Measurements from ENCODE around the gene TRIM65.
A peak's percentile ranks its signal among the peaks of the same experiment; 100 is the strongest.

The TRIM65 gene

DNA sequence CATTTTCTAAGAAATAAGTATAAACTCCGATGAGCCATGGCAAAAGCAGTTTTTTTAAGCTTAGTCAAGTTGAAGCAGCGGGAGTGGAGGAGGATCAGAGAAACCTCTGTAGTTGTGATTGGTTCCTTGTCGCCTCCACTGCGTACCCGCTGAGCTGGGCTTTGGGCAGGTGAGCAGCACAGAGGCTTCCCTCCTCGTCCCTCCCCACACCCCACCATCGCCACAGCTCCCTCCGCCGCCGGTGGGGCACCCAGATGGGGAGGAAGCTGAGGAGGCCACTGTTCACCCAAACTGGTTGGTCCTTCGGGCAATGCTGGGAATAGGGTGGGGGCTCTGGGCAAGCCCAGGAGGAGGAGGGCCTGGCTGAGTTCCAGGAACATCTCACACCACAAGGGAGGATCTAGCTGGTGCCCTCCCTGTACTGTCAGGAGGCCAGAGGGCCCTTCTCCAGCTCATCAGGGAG is 13.1 kb upstream of the TRIM65 start:
- TF ChIP-seq, protein P1, sequence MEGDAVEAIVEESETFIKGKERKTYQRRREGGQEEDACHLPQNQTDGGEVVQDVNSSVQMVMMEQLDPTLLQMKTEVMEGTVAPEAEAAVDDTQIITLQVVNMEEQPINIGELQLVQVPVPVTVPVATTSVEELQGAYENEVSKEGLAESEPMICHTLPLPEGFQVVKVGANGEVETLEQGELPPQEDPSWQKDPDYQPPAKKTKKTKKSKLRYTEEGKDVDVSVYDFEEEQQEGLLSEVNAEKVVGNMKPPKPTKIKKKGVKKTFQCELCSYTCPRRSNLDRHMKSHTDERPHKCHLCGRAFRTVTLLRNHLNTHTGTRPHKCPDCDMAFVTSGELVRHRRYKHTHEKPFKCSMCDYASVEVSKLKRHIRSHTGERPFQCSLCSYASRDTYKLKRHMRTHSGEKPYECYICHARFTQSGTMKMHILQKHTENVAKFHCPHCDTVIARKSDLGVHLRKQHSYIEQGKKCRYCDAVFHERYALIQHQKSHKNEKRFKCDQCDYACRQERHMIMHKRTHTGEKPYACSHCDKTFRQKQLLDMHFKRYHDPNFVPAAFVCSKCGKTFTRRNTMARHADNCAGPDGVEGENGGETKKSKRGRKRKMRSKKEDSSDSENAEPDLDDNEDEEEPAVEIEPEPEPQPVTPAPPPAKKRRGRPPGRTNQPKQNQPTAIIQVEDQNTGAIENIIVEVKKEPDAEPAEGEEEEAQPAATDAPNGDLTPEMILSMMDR (IDR thresholded peaks at IDR 0.05; ENCODE audit: low read depth, low read length) = no peak
- DNase-seq (ENCODE audit: extremely low read depth, low read depth) = no peak

DNA sequence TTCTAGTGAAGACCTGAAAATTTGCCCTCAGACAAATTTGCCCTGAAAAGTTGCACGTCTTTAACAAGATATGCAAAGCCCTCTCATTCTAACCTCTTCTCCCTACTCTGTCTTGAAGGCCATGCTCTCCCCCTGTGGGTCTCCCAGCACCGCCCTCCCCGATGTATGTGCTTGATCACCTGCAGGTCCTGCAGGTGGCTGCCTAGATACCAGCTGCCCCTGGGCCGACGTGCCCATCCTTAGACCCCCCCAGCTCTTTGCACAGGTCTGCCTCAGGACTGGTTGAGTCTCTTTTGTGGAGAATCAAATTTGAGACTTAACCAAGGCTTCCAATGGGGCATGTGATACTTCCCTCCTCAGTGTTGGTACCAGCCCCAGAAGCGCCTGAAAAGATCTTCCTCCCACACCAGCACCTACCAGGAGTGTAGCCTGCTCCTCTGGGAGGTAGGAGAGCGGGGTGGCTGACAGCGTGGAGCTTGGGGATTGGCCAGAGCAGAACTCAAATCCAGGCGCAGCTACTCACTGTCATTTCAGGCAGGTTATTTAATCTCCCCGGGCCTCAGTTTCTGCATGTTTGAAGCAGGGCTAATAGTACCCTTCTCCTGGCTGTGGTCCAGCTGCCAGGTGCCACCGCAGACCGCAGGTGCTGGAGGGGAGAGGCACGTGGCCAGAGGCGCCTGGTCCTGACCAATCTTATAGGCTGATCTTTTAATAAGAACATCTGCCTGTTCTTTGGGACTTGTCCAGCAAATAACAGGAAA is 12.5 kb upstream of the TRIM65 start:
- TF ChIP-seq, protein P1 (IDR thresholded peaks at IDR 0.05; ENCODE audit: low read depth, low read length) = no peak
- no peak for DNase-seq (ENCODE audit: extremely low read depth, low read depth)

DNA sequence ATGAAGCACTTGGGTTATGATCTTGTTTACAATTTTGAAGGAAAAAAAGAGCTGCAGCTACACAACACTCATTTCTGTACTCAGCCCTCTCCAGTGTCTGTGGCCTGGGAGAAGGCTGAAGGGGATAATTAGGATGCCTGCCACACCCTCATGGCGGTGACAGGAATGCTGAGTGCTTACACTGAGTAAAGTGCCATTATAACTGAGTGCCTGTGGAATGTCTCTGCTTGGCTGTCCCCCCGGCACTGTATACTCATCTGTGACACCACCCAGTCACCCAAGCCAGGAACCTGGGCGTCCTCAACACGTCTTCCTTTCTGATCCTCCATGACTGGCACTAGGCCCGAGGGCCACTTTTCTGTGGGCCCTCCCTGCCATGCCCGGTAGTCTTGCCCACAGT is 11.4 kb upstream of the TRIM65 start:
- DNase-seq (ENCODE audit: extremely low read depth, low read depth) = no peak
- TF ChIP-seq, protein P1 (IDR thresholded peaks at IDR 0.05; ENCODE audit: low read depth, low read length) = no peak

DNA sequence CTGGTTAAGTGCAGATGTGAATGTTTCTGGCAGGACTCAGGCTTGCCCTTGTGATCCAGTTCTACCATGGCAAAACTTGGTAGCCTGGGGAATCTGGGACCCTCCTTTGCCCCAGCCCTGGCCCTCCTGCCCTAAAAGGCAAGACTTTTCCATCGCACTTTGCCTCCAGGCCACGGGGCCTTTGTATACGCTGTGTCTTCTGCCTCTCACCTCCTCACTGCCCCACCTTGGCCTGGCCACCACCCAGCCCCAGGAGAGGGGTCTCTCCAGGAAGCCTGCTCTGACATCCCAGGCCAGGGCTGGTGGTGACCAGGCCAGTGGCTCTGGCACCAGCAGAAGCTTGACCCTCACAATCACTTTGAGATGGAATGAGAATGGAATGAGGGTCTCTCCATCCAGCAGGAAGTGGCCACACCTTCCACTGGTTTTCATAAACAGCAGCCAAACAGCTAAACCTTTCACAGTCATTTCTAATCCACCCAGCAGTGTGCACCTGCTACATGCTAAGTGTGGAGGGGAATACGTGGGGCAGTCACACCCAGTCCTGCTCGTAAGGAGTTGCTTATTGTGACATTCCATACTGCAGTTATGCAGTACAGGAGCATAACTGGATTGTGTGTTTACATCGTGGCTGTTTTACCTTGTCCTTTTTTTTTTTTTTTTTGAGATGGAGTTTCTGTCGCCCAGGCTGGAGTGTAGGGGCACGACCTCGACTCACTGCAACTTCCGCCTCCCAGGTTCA is 9.6 kb upstream of the TRIM65 start:
- no peak for DNase-seq (ENCODE audit: extremely low read depth, low read depth)
- TF ChIP-seq, protein P1 (IDR thresholded peaks at IDR 0.05; ENCODE audit: low read depth, low read length) = no peak

DNA sequence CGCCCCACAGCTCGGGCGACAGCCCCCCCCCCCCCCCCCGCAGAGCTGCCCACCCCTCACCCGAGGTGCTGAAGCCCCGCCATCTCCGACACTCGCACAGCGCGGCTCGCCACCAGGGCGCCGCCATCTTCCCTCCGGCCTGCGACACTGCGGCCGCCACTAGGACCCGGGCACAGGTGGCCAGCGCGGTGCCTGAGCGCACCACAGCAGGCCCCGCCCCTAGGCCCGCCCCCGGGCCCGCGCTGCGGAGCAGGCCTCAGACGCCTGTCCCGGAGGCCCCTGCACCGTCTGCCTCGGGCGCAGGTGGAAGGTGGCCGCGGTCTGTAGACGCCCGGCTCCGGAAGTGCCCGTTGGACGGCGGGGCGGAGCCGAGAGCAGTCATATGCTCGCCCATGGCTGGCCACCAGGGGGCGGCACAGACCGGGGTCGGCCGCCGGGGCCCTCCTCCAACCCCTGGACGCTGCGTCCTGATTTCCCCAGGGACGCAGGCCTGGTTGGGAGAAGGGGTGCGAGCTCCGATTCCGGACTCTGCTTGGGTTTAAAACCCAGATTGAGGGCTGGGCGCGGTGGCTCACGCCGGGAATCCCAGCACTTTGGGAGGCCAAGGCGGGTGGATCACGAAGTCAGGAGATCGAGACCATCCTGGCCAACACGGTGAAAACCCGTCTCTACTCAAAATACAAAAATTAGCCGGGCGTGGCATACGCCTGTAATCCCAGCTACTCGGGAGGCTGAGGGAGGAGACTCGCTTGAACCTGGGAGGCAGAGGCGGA is 8.2 kb upstream of the TRIM65 start, which contains the start of gene MRPL38:
TSS of gene MRPL38 (minus strand) at position 136 of the 773 bp plus-strand sequence. CDS start at position 127, 9 bp downstream.
- TF ChIP-seq, protein P1 (IDR thresholded peaks at IDR 0.05; ENCODE audit: low read depth, low read length) = peak; percentile 82
- peak; percentile 78 for DNase-seq (ENCODE audit: extremely low read depth, low read depth)

DNA sequence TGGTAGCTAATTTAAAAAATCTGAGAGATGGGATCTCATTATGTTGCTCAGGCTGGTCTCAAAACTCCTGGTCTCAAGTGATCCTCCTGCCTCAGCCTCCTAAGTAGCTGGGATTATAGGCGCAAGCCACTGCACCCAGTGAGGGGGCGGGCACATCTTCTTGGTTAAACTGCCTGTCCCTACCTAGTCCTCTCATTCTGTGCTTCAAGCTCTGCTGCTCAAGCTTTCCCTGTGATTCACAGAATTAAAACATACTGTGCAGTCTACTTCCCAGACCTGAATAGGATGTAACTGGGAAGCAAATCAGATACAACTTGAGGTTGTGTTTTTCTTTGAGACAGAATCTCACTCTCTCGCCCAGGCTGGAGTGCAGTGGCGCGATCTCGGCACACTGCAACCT is 5.7 kb upstream of the TRIM65 start:
- no peak for DNase-seq (ENCODE audit: extremely low read depth, low read depth)
- TF ChIP-seq, protein P1 (IDR thresholded peaks at IDR 0.05; ENCODE audit: low read depth, low read length) = no peak

All from AG09319 (cell line).